NCI-H146 (cell line): ENCODE data around the gene GRIK4.

Experiments used
- DNase-seq: peaks from one replicate; lab custom pipeline; 2025; lab: John Stamatoyannopoulos, UW

GRIK4 gene

DNA sequence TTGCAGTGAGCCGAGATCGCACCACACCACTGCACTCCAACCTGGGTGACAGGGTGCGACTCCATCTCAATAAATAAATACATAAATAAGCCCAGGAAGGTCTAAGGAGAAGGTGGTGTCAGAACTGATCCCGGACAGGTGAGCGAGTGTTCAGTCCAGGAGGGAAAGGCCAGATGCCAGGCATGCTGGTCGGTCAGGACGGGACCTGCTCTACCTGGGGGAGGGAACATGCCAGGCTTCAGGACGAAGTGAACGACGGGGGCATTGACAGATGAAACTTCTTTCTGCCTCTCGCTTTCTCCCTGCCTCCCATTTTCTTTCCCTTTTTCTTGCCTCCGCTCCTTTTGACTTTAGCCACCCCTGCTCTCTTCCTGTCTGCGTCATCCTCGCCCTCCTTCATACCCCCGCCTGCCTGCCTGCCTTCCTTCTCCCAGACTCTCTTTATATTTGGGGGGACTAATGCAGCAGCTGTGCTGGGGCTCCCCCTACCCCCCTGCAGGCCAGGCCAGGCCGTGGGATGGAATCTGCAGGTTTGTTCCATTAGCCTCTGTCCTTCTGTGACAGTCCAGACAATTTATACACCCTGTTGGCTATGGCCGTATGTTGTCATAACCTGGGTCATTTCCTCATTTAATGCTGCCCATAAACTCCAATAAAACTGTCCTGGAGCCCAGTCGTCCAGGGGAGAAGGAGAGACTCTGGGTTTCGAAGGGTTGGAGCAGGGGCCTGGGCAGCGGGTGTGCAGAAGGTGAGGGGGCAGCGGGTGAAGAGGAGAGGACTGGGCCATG is 303.2 kb downstream of the GRIK4 start:
- no peak for DNase-seq

DNA sequence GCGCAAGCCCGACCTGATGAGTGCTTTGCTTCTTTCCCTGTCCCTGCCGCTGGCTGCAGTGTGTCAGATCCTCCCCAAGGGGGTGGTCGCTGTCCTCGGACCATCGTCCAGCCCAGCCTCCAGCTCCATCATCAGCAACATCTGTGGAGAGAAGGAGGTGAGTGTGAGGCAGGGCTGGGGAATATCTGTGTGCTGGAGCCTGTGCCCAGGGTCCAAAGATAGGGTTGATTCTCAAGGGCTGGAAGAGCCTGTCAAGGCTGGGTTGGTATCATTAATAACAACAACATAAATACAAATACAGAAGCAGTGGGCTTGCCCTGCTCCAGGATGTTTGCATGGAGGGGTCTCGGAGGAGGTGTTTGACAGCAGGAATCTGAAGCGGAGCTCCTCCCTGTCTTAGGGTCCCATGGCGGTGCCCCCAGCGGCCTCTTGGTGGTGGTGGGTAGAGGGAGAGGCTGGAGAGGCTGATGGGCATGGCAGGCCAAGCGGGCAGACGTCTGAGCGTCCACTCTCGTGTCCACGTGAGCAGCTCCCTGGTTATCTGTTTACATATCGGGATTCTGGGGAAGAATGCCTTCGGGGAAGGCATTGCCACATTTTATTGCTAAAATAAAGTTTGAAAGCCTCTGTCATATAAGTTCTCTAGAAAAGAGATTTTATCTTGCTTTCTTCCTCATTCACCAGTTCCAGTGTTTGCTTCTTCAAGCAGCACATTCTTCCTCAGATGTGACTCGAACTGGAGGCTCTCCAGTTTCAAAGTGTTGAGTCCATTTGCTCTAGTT is 304.0 kb downstream of the GRIK4 start:
- DNase-seq = no peak

DNA sequence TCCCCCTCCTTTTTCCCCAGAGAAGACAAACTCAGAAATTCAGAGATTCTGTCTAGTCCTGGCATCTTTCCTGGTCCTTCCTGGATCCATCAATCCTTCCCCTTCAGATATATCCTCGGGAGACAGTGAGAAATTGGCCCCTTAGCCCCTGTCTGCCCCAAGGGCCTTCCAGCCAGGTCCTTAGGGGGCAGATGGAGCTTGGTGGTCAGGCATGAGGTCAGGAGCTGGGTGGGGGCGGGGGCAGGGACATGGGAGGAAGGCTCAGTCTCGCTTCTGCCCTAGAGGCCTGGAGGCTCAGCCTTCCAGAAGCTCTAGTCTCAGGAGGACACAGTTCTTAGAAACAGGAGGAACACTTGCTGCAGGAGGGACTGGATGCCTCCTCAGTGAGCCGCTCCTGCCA is 304.6 kb downstream of the GRIK4 start:
- no peak for DNase-seq

DNA sequence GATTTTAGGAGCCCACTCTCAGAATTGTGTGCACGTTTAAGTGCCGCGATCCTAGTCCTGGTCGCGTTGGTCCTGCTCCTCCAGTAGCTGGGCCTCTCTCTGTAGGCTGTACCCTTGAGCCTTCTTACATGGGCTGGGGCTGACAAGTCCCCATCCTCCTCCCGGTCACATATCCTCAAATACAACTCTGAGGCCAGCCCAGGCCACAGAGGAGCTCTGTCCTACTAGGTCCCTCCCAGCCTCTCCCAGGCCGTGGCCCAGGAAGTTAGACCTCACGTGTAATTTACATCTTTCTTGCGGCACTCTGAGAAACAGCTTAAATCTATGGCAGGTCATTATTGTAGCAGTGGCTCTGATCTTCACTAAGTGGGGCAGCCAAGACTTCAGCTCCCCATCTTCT is 305.2 kb downstream of the GRIK4 start:
- DNase-seq = no peak

DNA sequence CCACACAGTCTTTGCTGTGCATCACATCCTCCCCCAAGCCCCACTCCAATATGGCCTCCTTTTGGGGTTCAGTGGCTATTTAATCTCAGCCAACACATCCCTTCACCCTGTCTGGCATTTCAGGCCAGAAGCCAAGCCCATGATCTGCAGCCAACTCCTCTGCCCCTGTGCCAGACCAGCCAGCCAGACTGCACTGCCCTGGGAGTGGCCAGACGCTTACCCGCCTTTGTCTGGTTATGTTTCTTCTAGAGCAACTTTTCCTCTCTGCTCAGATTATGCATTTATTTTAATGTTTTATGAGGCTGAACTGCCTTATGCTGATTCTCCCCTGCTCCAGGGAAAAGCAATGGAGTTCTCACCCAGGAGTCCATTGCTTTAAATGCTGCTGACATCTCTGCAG is 305.6 kb downstream of the GRIK4 start:
- DNase-seq = no peak

DNA sequence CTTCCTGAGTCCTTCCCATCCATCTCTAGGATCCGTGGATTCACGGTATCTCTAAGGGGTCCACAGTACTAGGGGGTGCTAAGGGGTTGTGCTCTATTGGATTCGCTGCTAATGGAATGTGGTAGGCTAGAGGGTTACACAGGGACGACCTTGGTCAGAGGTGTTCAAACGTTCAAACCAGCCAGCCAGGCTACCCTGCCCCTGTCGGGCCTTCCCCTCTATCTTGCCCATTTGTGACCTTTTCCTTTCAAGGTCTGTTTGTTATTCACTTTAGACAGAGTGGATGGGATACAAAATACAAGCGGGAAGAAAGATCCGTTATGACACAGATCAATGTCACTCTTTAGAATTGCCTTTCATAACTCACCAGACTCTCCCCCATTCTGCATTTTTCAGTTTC is 306.5 kb downstream of the GRIK4 start:
- no peak for DNase-seq

DNA sequence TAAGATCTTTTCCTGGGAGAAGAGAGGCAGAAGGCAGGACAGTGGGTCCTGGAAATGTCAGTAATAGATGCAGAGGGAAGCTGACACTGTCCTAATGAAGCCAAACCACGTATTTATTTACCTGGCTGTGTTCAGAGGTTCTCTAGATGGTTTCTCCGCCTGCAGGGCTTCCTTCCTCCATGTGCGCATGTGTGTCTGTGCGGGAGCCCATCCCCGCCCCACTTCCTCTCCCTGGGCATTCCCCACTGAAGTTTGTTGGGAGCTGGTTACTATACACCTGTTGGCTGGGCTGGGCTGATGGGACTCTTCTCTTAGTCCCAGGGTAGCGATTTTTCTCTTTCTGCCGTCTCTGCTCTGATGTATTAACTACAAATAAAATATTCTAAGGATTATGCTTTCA is 307.5 kb downstream of the GRIK4 start:
- DNase-seq = no peak

DNA sequence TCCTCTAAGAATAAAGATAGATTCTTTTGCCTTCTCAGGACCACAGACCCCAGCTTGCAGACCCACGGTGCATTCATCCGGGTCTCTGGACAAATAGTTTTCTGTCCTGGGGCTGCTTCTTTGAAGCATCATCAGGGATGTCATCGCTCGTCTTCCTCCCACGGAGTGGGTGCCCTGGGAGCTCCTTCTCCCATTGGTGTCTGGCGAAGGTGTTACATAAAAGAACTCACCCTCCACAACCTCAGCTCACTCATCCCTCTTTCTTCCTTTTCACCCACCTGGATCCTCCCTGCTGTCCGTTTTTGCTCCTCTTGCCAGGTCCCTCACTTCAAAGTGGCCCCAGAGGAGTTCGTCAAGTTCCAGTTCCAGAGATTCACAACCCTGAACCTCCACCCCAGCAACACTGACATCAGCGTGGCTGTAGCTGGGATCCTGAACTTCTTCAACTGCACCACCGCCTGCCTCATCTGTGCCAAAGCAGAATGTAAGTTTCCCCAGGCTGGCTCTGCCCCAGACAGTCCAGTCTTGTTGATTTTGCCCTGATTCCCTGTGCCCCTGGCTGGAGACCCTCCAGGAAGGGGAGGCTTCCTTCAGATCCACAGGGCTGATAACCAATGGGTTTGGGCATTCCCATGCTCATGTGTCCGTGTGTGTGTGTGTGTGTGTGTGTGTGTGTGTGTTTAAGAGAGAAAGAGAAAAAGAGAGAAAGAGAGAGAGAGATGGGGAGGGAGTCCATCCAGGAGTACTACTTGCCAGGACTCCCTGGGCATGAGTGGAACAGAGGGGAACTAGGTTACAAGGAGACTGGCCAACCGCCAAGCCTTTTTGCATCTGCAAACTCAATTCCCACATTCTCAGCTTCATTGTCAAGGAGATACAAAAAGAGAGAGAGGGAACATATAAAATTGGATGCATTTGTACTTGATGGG is 308.2 kb downstream of the GRIK4 start:
- DNase-seq = no peak

DNA sequence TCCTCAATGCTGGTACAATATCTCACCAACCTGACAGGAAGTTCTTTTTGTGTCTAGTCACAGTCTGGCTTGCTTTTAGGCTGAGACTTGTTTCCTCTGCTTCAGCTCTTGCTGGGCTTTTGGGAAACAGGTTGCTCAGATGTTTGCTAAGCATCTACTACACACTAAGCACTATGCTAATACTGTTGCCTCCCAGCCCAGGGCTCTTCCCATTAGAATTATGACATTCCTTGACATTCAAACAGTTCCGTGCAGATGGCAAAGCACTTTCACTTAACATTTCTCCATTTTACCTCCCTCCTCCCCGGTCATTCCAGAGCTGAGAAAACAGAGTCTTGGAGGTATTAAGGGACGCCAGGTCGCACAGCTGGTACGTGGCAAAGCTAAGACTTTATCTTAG is 311.6 kb downstream of the GRIK4 start:
- no peak for DNase-seq

DNA sequence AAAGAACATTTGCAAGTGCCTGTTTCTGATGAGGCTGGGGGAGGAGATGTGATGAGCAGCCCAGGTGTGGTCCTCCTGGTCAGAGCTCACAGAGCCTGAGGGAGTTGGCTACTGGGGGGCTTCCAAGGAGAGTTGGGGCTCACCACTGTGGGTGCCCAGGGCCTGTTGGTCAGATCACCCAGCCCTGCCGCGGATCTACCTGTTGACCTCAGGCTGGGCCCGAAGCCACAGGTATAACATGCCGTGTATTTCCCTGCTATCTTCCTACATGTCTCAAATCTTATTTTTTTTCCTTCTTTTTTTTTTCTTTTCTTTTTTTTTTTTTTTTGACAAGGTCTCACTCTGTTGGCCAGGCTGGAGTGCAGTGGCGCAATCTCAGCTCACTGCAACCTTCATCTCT is 312.7 kb downstream of the GRIK4 start:
- no peak for DNase-seq

DNA sequence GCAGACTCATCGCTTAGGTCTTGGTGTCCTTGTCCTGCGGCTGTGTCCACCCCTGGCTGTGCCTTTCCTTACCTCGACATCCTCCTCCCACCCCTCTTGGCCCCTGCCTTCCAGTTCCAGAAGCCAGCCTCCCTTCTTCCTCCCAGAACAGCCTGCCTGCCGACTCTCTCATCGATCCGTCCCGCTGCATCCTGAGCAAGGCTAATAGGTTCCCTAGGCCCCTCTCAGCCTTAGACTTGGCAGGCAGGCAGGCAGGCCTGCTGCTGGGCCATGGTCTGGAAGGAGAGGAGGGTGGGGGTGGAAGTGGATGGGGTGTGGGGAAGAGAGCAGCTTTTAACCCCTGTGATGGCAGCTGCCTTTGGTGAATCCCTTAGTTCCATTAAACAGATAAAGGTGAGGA is 315.6 kb downstream of the GRIK4 start:
- no peak for DNase-seq

DNA sequence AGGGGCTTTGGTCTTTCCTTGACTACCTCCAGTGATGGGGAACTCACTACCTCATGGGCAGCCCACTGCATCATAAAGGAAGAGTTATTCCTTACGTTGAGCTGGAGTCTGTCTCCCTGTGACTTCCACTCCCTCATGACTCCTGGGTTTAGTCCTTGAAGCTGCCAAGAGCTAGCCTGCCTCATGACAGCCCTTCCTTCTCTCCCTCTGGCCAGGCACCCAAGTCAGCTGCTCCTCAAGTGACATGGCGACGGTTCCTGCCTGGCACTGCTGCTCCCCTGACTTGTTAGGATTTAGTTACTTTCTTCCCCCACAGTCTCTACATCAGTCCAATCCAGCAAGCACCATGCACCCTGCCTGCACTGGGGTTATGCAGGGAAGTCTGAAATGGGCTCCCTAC is 316.3 kb downstream of the GRIK4 start:
- no peak for DNase-seq

DNA sequence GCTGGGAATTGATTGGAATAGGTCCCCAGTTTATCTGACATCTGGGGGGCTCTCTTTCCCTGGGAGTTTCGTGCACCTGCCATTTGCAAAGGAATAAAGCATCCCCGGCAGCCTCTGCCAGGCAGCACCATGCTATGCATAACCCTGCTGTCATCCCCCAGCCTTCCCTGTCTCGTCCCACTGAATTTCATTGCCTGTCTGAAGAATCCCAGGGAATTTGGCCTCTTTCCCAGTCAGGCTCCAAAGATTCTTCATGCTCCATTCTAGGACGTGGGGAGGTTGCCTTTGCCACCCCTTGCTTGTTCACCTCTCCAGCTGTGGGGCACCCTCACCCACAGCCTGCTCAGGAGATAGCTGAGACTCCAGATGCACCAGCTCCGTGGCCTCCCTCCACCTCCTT is 317.3 kb downstream of the GRIK4 start:
- no peak for DNase-seq

DNA sequence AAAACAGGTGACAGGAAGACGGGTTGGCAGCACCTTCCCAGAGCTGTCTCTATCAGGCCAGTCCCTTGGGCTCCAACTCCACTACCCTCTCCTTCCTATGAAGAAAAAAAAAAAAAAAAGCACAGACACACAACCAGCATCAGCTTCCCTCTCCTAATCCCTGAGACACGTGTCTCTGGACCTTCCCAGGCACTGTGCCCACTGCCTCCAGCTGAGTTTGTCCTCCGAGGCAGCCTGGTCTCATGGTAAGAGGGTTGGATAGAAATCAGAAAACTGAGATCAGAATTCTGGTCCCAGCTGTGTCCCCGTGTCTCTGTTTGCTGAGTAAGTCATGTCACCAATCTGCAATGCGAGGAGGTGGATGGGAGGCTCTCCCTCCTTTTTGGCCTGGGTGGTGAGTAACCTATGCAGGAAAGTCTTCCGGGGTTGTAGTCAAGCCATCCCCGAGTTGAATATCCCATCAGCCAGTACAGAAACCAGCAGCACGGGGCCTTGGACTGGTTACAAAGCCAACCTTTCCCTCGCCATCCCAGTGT is 318.6 kb downstream of the GRIK4 start:
- DNase-seq = no peak

DNA sequence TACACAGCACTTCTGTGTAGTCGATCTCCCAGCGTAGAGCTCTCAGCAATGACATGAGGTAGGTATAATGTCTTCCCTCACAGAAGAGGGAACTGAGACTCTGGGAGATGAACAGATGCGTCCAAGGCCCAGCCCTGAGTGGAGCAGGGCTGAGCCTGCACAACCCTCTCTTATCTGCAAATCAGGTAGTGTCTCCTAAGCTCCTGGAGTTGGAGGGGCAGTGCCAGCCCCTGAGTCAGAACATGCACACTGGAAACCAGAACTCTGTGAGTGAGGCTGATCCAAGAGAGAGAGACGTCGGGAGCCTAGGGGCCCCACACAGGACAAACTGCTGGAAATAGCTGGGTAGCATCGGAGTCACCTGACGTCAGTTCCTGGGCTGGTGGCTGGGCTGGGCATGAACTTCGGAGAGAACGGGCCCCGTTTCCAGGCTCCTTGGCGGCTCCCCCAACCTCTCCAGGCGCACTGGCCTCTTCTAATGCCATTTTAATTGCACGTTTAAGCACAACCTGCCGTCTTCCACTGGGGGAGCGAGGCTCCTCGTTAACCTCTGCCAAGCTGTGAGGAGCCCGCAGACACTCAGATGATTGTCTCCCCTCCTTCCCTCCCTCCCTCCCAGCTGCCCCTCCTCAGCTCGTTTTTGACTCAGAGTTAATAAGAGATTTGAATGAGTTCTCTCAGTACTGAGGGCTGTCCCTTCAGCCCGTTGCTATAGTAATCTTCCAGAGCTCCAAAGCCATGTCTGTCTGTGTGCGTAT is 321.1 kb downstream of the GRIK4 start:
- DNase-seq = no peak

DNA sequence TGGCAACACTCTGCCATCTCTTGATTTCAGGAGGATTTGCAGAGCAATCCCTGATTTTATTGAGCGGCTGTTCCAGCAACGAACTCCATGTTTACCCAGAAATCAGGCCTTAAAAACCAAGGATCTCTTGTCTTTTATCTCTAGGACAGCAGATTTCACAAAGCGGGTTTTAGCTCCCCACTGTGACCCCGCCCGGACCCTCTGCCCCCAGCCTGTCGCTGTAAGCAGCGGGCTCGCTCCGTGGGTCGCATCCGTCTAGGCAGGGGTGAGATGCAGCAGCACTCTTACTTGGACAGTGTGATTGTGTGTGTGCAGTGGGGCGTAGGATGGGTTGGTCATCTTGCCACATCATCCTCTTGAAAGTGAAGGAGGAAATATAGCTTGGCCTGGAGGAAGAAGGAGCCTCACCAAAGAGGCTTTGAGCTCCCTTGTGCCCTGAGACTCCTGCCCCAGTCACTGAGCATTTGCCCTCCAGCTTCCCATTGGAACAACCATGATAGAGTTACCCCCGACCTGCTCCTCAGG is 323.2 kb downstream of the GRIK4 start:
- DNase-seq = no peak

DNA sequence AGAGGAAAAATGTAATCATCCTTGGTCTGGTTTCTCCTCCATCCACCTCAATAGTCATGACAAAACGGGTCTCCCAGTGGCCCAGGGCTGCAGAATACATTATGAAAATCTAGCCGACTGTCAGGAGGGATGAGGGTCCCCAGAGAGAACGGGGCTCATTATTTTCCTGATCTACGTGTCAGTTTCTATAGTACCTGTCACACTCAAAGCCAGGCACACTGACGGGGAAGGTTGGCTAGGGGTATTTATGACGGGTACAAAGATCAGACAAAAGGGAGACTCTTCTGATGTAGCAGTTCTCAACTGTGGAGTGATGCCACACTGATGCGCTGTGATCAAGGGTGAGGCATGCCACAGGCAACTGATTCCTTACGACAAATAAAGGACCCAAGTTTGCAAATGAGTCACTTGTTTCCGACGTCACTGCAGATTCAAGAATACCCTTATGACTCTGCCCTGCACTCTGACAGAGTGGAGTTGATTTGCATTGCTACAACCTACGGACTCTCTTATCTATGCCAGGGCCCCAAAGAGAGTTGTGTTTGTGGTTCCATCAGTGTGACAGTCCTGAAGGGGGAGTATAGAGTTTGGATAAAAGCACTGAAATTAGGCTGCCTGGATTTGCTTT is 324.2 kb downstream of the GRIK4 start:
- DNase-seq = no peak

DNA sequence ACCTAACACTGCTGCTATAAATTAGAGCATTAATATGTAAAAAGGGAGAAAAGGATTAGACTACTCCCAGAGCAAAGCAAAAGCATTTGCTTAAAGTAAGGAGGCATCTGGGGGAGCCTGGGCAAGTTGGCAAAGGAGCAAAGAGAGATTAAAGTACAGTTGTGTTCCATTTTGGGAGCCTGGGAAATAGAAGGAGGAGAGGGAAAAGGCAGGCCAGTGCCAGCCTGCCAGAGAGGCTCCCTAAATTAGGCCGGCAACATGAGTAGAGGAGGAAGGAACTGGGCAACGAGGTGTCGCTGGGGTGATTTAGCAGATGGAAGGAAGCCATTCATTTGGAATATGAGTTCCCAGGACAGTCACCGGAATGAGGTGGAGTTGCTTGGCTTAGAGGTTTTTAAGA is 326.1 kb downstream of the GRIK4 start:
- no peak for DNase-seq

DNA sequence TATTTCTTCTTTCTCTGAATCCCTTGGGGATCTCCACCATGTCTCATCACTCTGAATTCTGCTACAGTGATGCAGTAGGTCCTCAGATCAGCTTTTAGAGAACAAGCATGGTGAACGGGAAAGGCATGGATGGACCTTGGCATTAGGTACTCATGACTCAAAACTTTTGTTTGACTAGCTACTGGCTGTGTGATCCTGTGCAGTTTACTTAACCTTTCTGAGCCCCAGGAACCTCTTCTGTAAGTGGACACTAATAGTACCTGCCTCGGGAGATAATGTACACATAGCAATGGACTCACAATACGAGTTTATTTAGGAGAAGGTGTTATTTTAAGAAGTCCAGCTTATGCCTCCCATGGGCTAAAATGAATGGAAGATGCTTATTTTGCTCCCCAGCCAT is 327.7 kb downstream of the GRIK4 start:
- DNase-seq = no peak

DNA sequence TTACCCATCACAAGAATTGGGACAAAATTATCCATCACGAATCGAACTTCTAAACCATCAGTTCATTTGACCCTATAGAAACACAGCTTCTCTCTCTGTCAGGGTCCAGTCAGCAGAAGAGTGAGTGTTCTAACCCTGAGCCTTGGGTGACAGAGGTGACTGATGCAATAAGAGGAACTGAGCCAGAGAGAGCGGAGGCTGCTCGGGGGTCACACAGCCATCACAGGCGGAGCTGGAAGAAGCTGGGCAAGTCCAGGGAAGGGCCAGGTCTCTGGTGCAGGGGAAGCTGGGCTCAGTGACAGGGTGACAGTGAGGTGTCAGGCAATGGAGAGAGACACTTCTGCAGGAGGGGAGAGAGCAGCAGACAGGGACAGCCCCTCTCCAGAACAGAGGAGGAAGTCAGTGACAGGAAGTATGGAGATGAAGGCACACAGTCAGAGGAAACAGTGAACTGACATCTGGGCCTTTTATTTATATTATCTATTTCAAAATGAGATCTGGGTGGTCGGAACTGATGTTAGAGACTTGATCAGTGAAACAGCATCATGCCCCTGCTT is 328.4 kb downstream of the GRIK4 start:
- DNase-seq = no peak

DNA sequence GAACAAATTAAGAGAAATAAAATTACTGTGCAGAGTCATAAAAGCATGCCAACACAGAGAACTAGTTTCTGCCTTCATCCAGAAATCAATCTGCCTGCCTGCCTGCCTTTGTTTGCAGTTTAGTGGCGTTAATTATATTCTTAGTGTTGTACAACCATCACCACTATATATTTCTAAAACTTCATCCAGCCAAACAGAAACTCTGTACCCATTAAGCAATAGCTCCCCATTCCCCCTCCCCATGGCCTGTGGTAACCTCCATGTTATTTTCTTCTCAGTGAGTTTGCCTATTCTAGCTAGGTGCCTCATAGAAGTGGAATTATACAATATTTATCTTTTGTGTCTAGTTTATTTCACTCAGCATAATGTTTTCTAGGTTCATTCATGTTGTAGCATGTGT is 329.1 kb downstream of the GRIK4 start:
- DNase-seq = no peak
